ENCODE data around the gene NR2F1-AS1. TPM values are rescaled to one million over a fixed set of nuclear protein-coding genes. Genes with fewer than 3 reads are reported as not detected.

The NR2F1-AS1 gene
- total RNA-seq, 1 donor from 2014 or later, result 9.5 TPM

- peaks cover 2% of the 10 kb centered on the region for H3K27me3 ChIP-seq (ENCODE audit: control insufficient read depth, insufficient read depth, low read length)
- no peak for DNase-seq (ENCODE audit: low read depth)
Measured at GRCh38 chr5:93596676-93597490, 15.9 kb upstream of the NR2F1-AS1 start.

GRCh38 chr5:93596310-93596675 lies 15.3 kb upstream of the NR2F1-AS1 start:
- DNase-seq (ENCODE audit: low read depth), result no peak
- TF ChIP-seq CTCF (IDR thresholded peaks at IDR 0.05; ENCODE audit: insufficient read depth, low read length, poor library complexity, severe bottlenecking), result no peak
- Histone ChIP-seq H3K4me3 (ENCODE audit: low read depth, low read length) (no peak overlapping the region), H3K36me3 (ENCODE audit: control insufficient read depth, insufficient read depth, low read length) (peaks cover 2% of the 10 kb centered on the region), H3K27me3 (ENCODE audit: control insufficient read depth, insufficient read depth, low read length) (no peaks in the 10 kb centered on the region)

More at GRCh38 chr5:93596676-93597490, 15.9 kb upstream of the NR2F1-AS1 start:
- H3K36me3 ChIP-seq (ENCODE audit: control insufficient read depth, insufficient read depth, low read length), result peaks cover 2% of the 10 kb centered on the region
- no peak for TF ChIP-seq CTCF (IDR thresholded peaks at IDR 0.05; ENCODE audit: insufficient read depth, low read length, poor library complexity, severe bottlenecking)
- no peak overlapping the region for H3K4me3 ChIP-seq (ENCODE audit: low read depth, low read length)

DNA sequence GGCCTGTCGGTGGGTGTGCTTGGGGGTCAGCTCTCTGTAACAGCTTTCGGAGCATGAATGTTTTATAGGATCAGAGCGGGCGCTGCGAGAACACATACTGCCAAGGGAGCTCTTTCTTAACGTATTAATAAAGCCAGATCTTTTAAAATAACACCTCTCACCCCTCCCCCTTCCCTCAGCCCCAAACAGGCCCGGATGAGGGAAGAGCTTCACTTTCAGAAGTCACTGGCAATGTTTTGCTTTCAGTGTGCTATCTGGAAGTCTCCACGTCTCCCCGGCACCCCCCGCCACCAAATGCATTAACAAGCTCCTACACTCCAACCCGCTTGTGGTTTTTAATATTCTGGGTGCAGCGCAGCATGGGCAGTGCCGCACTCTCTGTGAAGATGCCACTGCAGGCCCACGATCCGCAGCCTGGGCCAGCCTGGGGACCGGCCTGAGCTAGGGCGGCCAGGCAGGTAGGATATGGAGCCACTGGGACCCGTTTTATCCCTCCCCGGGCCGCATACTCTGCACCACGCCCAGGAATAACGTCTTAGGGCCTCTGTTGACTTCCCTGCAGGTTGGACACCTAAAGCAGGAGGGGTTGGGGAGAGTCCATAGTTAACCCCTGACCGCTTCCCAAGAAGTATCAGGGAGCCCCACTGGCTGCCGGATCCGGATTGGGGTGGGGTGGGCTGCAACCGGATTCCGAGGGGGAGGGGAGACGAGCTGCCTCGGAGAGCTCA lies 14.6 kb upstream of the NR2F1-AS1 start:
- Histone ChIP-seq H3K36me3 (ENCODE audit: control insufficient read depth, insufficient read depth, low read length) (peaks cover 2% of the 10 kb centered on the region), H3K27me3 (ENCODE audit: control insufficient read depth, insufficient read depth, low read length) (no peaks in the 10 kb centered on the region), H3K4me3 (ENCODE audit: low read depth, low read length) (no peak overlapping the region)
- TF ChIP-seq CTCF (IDR thresholded peaks at IDR 0.05; ENCODE audit: insufficient read depth, low read length, poor library complexity, severe bottlenecking), result no peak
- DNase-seq (ENCODE audit: low read depth), result no peak

DNA sequence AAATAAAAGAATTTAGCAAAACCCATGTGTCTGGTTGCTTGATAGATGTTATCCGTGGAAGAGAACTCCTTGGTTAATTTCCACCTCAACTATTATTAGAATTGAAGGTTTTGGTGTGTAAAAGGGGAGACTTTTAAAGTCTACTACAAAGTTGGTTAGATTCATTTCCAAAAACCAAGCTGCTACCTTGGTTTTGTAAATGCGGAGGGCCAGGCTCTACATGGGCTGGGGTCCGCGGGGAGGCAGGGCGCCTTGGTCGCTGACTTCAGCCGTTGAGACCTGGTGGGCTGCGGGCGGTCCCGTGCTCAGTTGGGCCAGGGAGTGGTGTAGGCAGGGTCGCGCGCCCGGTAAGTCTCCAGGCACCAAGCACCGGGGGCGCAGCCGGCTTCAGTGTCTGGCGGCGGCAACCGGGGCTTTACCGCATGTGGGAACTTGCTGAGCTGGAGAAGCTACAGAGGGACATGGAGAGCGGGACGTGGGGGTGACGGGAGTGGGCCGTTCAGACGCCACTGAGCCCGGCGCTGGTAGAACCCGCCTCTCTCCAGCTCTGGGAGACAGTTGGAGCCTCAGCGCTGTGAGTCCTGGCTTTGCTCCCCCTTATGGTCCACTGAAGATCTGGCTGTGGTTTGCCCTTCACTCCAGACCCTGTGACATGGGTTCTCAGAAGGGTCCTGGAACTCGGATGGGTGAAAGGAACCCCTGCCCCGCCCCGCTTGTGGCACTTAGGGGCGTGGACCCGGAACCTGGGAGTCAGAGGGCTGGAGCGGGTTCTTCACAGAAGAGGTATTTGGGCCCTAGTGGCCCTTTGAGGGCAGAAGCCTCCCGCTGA lies 13.8 kb upstream of the NR2F1-AS1 start:
- TF ChIP-seq CTCF (IDR thresholded peaks at IDR 0.05; ENCODE audit: insufficient read depth, low read length, poor library complexity, severe bottlenecking), result no peak
- Histone ChIP-seq H3K4me3 (ENCODE audit: low read depth, low read length) (no peak overlapping the region), H3K27me3 (ENCODE audit: control insufficient read depth, insufficient read depth, low read length) (no peaks in the 10 kb centered on the region), H3K36me3 (ENCODE audit: control insufficient read depth, insufficient read depth, low read length) (peaks cover 2% of the 10 kb centered on the region)
- DNase-seq (ENCODE audit: low read depth), result no peak

DNA sequence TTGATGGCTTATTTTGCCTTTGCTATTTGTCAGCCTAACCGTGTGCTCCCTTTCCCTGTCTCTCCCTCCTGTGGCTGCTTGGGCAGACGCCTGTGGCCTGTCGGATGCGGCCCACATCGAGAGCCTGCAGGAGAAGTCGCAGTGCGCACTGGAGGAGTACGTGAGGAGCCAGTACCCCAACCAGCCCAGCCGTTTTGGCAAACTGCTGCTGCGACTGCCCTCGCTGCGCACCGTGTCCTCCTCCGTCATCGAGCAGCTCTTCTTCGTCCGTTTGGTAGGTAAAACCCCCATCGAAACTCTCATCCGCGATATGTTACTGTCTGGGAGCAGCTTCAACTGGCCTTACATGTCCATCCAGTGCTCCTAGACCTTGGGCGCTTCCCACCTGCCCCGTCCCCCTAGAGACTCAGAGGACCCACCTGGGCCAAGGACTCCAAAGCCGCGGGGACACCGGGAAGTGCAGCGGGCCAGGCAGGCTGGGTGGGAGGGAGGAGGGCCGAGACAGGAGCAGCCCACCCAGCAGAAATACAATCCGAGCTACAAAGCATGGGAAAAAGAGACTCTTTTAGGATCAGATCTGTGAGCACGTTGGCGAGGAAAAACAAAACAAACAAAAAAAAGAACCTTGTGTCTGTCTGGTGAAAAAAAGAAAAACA lies 12.6 kb upstream of the NR2F1-AS1 start:
- no peak for DNase-seq (ENCODE audit: low read depth)
- Histone ChIP-seq H3K36me3 (ENCODE audit: control insufficient read depth, insufficient read depth, low read length) (peaks cover 2% of the 10 kb centered on the region), H3K27me3 (ENCODE audit: control insufficient read depth, insufficient read depth, low read length) (no peaks in the 10 kb centered on the region), H3K4me3 (ENCODE audit: low read depth, low read length) (peak overlapping the region; percentile 1)
- no peak for TF ChIP-seq CTCF (IDR thresholded peaks at IDR 0.05; ENCODE audit: insufficient read depth, low read length, poor library complexity, severe bottlenecking)

All from kidney epithelial cell (primary cell).